ENCODE measurements around the gene SULT1A2. TPM values are rescaled to one million over a fixed set of nuclear protein-coding genes. Genes with fewer than 3 reads are reported as not detected.

SULT1A2 gene
- total and polyA plus RNA-seq, 2 of the 4 experiments (the other 2 are of a cell fraction) = 0.09 TPM; not detected in 1

GRCh38 chr16:28606291-28607115, 9.7 kb upstream of the SULT1A2 start:
- H3K27ac ChIP-seq (ENCODE audit: insufficient read depth, low read length) = no peak overlapping the region
- DNase-seq = no peak
- no peaks in the 10 kb centered on the region for H4K20me1 ChIP-seq (ENCODE audit: insufficient read depth, low read length)
- H2BK5ac ChIP-seq (ENCODE audit: low read depth, low read length, poor library complexity, severe bottlenecking) = no peak overlapping the region
- H3K4ac ChIP-seq (ENCODE audit: low read depth, low read length) = no peak overlapping the region
- no peaks in the 10 kb centered on the region for H3K9me1 ChIP-seq (ENCODE audit: insufficient read depth, low read length)
- no peak for ATAC-seq (ENCODE audit: low read depth)
- peak overlapping the region; percentile 61 for H2AK9ac ChIP-seq (replicated peaks; ENCODE audit: low read depth, low read length, poor library complexity)
- H3K36me3 ChIP-seq (ENCODE audit: control insufficient read depth, insufficient read depth, low read length) = no peaks in the 10 kb centered on the region
- no peak overlapping the region for H2BK120ac ChIP-seq (ENCODE audit: low read depth, low read length)
- no peak overlapping the region for H3K9ac ChIP-seq (ENCODE audit: low read depth, low read length)
- H2AFZ ChIP-seq (replicated peaks; ENCODE audit: low read length, poor library complexity) = no peak overlapping the region
- H3K18ac ChIP-seq (ENCODE audit: low read depth, low read length) = no peak overlapping the region
- H4K91ac ChIP-seq (ENCODE audit: insufficient read depth, low read depth, low read length) = no peak overlapping the region
- H3K9me3 ChIP-seq (ENCODE audit: control insufficient read depth, insufficient read depth, low read length) = no peaks in the 10 kb centered on the region
- dilution Hi-C loops (cut with HindIII; ENCODE audit: low sequenced_read_pairs, unreplicated experiment) = no loop called here
- no peak overlapping the region for H3K23ac ChIP-seq (ENCODE audit: low read depth, low read length)
- intact Hi-C loops (cut with micrococcal nuclease) = no loop called here
- no TSS peak for BruUV-seq (replicated peaks)
- H3K14ac ChIP-seq (replicated peaks; ENCODE audit: low read depth, low read length) = no peak overlapping the region
- no peak overlapping the region for H3K4me3 ChIP-seq (ENCODE audit: insufficient read depth, low read depth, low read length)
- H2BK15ac ChIP-seq (ENCODE audit: low read depth, low read length) = no peak overlapping the region
- in situ Hi-C loops (cut with MboI; ENCODE audit: low sequenced_read_pairs) = loop anchor here (10.0 kb wide), 1 partner anchor 312 kb away; the partner anchor contains the start of gene SBK1
- WGBS, 2 experiments (ENCODE audit: extremely low coverage in 2 of 2, insufficient read length in 1 of 2) = 82% methylated on average over 9 of the region's 16 CpGs; no CpG with 5 or more reads in 1 of the 2 experiments
- CTCF ChIA-PET = no interaction called here
- no peak overlapping the region for H3K56ac ChIP-seq (ENCODE audit: extremely low read depth, insufficient read depth, low read length)
- no peaks in the 10 kb centered on the region for H3K79me1 ChIP-seq (ENCODE audit: low read depth in 1 of 2, low read length in 2 of 2)
- H2AK5ac ChIP-seq (ENCODE audit: low read depth, low read length) = no peak overlapping the region
- no peak overlapping the region for H4K5ac ChIP-seq (ENCODE audit: low read depth, low read length)
- H3K4me1 ChIP-seq (ENCODE audit: control insufficient read depth, insufficient read depth, low read length) = no peaks in the 10 kb centered on the region; the same call in 1 of the 2 replicates
- POLR2A ChIA-PET (ENCODE audit: unreplicated experiment) = interaction anchor here (0.6 kb wide), 1 partner anchor 22 kb away, joined by 7 read pairs; no protein-coding TSS in a partner anchor
- H2BK20ac ChIP-seq (ENCODE audit: low read depth, low read length) = no peak overlapping the region
- no peak overlapping the region for H3K4me2 ChIP-seq (ENCODE audit: low read depth, low read length)
- no peak overlapping the region for H4K8ac ChIP-seq (ENCODE audit: low read depth in 2 of 2, low read length in 2 of 2)
- peaks cover 46% of the 10 kb centered on the region for H3K27me3 ChIP-seq (ENCODE audit: control insufficient read depth, insufficient read depth, low read length)
- no peak for TF ChIP-seq BHLHE40 (IDR thresholded peaks at IDR 0.05; ENCODE audit: low read depth, low read length)
- TF ChIP-seq RAD21 (IDR thresholded peaks at IDR 0.05; ENCODE audit: low read length) = no peak
- TF ChIP-seq USF2 (IDR thresholded peaks at IDR 0.05; ENCODE audit: low read depth, low read length) = no peak
- no peak for TF ChIP-seq CTCF (conservative IDR thresholded peaks at IDR 0.05; ENCODE audit: low read depth, low read length)
- no peak for TF ChIP-seq CHD1 (IDR thresholded peaks at IDR 0.05; ENCODE audit: low read depth, low read length)
- TF ChIP-seq MAZ (IDR thresholded peaks at IDR 0.05; ENCODE audit: borderline replicate concordance, low read depth, low read length) = no peak
- TF ChIP-seq RFX5 (IDR thresholded peaks at IDR 0.05; ENCODE audit: low read depth, low read length) = no peak
- no peak for TF ChIP-seq POLR2A (IDR thresholded peaks at IDR 0.05; ENCODE audit: low read depth, low read length)
- TF ChIP-seq RCOR1 (IDR thresholded peaks at IDR 0.05; ENCODE audit: insufficient replicate concordance, low read length) = no peak
- no peak for TF ChIP-seq MAFK (IDR thresholded peaks at IDR 0.05; ENCODE audit: low read depth, low read length)
- TF ChIP-seq FOS (IDR thresholded peaks at IDR 0.05; ENCODE audit: low read depth, low read length) = no peak
- TF ChIP-seq CEBPB (IDR thresholded peaks at IDR 0.05; ENCODE audit: low read depth, low read length) = no peak
- no peak for TF ChIP-seq ELK1 (IDR thresholded peaks at IDR 0.05; ENCODE audit: borderline replicate concordance, low read depth, low read length)
- no peak for TF ChIP-seq NFE2L2 (IDR thresholded peaks at IDR 0.05; ENCODE audit: low read depth, low read length)
- no peak for TF ChIP-seq SMC3 (IDR thresholded peaks at IDR 0.05; ENCODE audit: low read depth, low read length)

All from IMR-90 (cell line).